Measurements from ENCODE around the gene NRG4.

GRCh38 chr15:75903331-75904239 is 108.6 kb downstream of the NRG4 start, which contains the start of gene FBXO22:
- TF ChIP-seq CTCF (IDR thresholded peaks at IDR 0.05; ENCODE audit: low read depth, low read length, poor library complexity, severe bottlenecking): no peak
- TF ChIP-seq EZH2phosphoT487 (IDR thresholded peaks at IDR 0.05; ENCODE audit: borderline replicate concordance, low read length): no peak
